GM20431 (cell line): ENCODE results near the gene AGPAT1.
"Not testable (repeated sequence)": the region's sequence is repeated elsewhere in the genome, so short reads cannot be mapped to it uniquely, and the experiment has no call there.

ENCODE experiments used
- in situ Hi-C: fragments of 300-500 bp; cut with MseI, MboI; formaldehyde crosslinking; loops from one replicate; pipeline ENCODE4 v1.15.0; 2020; ENCODE audit warnings: low sequenced_read_pairs; ENCODE audit not compliant: unreplicated experiment

Gene AGPAT1

GRCh38 chr6:32151863-32152768 is 23.8 kb downstream of the AGPAT1 start, which contains the start of gene PRRT1:
TSS of gene PRRT1 (minus strand) at chr6:32151939. CDS start at chr6:32151827, 112 bp downstream.
- in situ Hi-C loops, result no loop called here

- in situ Hi-C loops, result no loop called here
Measured at GRCh38 chr6:32151181-32151862, 24.6 kb downstream of the AGPAT1 start.

GRCh38 chr6:32149932-32150870 is 25.7 kb downstream of the AGPAT1 start:
- in situ Hi-C loops, result no loop called here

- in situ Hi-C loops, result no loop called here
Measured at GRCh38 chr6:32149092-32149755, 26.7 kb downstream of the AGPAT1 start.

GRCh38 chr6:32148289-32149091 is 27.4 kb downstream of the AGPAT1 start:
- in situ Hi-C loops, result no loop called here

- in situ Hi-C loops, result no loop called here
Measured at GRCh38 chr6:32147401-32148132, 28.3 kb downstream of the AGPAT1 start.

GRCh38 chr6:32146687-32147086 is 29.2 kb downstream of the AGPAT1 start:
- in situ Hi-C loops, result no loop called here

- in situ Hi-C loops, result no loop called here
Measured at GRCh38 chr6:32146287-32146686, 29.6 kb downstream of the AGPAT1 start.

GRCh38 chr6:32144238-32144637 is 31.6 kb downstream of the AGPAT1 start:
- in situ Hi-C loops, result not testable (repeated sequence)

GRCh38 chr6:32140420-32141046 is 35.4 kb downstream of the AGPAT1 start:
- in situ Hi-C loops, result no loop called here

- in situ Hi-C loops, result no loop called here
Measured at GRCh38 chr6:32139590-32139989, 36.3 kb downstream of the AGPAT1 start.

GRCh38 chr6:32137454-32137853 is 38.4 kb downstream of the AGPAT1 start:
- in situ Hi-C loops, result no loop called here

- in situ Hi-C loops, result no loop called here
Measured at GRCh38 chr6:32133786-32134185, 42.1 kb downstream of the AGPAT1 start.

- in situ Hi-C loops, result no loop called here
Measured at GRCh38 chr6:32132110-32132509, 43.8 kb downstream of the AGPAT1 start.

GRCh38 chr6:32131439-32131948 is 44.4 kb downstream of the AGPAT1 start:
- in situ Hi-C loops, result no loop called here

- in situ Hi-C loops, result no loop called here
Measured at GRCh38 chr6:32129297-32130088, 46.4 kb downstream of the AGPAT1 start.
